HG02981 (cell line): ENCODE data around the gene THAP4.

Experiments used
- ATAC-seq: cut with Tn5 transposase; IDR thresholded peaks from one replicate; pipeline ENCODE4 v1.9.1; 2021; ENCODE audit warnings: mild to moderate bottlenecking, moderate library complexity; ENCODE audit not compliant: unreplicated experiment

The THAP4 gene

DNA sequence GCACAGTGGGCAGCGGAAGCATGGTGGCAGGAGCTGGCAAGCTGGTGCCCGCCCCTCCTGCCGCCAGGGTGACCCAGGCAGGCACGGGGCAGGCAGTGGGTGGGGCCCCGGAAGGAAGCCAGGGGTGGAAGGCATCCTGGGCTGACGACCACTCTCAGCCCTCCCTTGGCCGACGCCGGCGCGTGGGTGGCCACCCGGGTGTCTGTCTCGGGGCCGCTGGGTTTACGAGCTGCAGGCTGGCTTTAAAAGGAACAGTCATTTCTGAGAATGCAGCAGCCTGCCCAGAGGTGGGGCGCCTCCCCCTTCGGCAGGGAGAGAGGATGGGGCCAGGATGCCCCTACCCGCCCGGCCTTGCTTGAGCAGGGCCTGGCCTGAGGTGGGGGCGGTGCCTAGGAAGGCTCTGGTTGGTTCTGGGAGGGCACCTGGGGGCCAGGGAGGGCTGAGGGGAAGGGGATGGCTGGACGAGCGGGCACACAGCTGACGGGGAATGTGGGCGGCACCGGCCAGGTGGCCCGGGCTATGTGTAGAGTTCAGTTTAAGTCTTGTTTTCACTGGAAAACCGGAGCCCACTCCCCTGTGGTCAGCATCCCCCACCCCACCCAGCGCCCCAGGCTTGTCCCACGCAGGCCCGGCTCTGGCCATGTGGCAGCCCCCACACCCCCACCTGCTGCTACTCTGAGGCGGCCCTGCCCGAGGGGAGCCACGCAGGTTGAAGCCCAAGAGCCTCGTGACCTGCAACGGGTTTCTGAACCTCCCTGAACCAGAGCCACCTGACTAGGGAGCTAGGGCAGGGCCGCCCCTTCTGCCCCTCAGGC, 72.2 kb downstream of the THAP4 start:
- ATAC-seq = no peak

DNA sequence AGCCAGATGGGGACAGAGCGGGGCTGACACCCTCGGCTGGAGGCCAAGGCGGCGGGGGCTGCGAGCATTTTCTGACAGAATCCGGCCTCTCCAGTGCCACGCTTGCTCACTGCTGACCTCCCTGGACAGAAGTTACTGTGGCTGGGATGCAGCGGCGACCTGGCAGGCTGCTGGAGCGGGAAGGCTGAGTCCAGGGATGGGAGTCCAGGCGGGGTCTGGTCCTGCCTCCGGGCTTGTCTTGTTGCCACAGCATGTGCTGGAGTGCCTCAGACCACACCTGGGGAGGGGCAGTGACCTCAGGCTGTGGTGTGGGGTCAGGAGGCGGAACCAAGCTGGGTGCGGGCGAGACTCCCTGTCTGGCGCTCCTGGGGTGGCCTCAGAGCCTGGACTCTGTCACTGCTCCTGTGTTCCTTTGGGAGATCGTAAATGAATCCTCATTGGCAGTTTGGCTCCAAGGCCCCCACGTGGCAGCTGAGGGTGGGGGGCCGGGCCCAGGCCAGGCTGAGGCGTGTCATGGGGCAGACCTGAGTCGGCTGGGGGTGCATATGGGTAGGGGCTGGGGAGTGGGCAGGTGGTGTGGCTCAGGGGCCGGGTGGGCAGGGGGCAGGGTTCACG, 72.9 kb downstream of the THAP4 start:
- ATAC-seq = no peak

DNA sequence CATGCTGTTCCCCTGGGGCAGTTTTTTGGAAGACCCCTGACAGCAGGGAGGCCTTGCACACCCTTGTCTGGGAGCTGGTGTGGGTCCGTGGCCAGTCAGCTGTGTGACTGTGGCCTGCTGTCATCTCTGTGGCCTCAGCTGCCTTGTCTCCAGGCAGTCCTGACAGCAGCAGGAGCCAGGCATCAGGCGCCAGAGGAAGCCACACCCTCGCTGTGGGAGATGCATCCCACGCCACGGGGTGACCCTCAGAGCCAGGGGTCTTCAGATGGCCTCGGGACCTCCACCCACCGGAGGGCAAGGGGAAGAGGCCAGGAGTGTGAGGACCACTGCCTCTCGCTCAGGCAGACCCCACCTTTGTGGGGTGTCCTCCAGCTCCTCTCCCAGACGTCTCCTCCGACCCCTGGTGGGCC, 73.4 kb downstream of the THAP4 start:
- no peak for ATAC-seq

DNA sequence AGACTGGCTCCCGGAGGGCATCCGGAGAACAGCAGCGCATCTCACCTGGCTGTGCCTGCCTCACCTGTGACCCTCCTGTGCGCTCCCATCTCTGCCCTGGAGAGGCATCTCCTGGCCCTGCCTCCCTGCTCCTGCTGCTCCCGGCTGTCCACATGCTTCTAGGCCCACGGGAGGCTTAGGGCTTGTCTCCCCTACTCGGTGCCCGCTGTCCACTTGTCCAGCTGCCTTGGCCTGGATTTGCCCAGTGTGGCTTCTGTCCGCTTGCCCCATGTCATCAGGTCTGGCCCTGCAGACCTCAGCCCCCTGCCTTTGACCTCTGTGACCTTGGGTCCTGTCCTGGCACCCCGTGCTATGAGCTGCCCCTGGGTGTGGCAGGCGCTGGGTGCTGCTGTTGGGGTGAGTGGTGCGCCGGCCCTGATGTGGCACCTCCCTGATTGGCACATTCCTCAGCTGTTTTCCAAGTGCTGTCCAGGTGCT, 73.9 kb downstream of the THAP4 start:
- no peak for ATAC-seq

DNA sequence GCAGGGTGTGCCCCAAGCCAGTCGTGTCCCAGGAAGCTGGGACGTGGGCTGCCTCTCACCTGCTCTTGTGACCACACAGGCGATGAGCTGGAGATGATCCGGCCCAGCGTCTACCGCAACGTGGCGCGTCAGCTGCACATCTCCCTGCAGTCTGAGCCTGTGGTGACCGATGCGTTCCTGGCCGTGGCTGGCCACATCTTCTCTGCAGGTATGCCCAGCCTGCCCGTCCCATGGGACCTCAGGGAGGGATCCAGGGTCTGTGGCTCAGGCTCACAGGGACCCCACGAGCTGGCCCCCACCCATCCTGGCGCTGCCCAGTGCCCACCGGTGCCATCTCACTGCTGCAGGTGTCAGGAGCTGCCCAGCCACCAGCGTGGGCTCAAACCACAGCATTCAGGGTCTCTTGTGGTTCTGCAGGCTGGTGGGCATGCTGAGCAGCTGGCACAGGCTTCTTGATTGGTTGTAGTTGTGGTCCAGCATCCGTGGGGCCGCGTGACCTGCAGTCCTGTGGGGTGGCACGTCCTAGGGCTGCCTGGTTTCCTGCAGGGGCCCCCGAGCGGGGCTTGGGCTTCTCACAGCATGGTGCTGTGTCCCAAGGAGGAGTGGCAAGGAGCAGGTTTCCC, 74.6 kb downstream of the THAP4 start:
- no peak for ATAC-seq

DNA sequence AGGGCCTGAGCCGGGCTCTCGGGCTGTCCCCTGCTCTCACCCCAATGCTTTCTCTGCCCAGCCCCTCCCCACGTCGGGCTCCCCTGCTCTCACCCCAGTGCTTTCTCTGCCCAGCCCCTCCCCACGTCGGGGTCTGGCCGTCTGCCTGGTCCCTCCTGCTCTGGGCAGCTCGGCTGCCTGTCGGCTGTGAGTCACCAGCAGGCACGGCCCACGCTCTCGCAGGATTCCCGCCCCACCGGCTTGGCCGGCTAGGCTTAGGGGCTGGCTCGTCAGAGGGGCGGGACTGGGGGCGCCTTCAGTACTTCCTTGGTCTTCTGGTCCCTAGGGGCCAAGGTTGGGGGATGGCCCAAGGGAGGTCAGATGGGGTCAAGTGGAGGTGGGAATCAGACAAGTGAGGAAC, 75.1 kb downstream of the THAP4 start:
- no peak for ATAC-seq

DNA sequence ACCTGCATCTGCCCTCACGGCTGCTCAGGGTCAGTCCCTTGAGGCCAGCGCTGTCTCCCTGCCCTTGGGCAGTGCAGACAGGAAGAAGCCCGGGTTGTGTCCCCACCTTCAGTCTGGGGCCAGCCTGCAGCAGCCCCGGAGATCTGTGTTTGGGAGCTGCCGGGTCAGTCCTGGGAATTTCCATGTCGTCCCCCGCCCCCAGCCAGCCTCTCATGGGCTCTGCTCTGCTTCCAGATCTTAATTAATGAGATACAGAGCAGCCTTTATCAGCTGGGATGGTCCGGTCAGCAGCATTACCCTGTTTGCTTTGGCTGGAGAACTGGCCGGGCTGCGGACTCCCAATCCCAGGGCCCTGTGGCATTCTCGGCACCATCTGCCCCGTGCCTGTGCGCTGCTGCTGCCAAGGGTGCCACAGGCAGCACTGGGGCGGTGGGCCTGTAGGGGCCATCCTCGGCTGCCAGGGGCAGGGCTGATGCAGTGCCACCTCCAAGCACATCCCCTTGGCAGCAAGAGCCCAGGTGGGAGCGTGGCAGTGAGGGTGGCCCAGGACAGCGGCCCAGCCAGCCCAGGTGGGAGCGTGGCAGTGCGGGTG, 76.0 kb downstream of the THAP4 start:
- no peak for ATAC-seq

DNA sequence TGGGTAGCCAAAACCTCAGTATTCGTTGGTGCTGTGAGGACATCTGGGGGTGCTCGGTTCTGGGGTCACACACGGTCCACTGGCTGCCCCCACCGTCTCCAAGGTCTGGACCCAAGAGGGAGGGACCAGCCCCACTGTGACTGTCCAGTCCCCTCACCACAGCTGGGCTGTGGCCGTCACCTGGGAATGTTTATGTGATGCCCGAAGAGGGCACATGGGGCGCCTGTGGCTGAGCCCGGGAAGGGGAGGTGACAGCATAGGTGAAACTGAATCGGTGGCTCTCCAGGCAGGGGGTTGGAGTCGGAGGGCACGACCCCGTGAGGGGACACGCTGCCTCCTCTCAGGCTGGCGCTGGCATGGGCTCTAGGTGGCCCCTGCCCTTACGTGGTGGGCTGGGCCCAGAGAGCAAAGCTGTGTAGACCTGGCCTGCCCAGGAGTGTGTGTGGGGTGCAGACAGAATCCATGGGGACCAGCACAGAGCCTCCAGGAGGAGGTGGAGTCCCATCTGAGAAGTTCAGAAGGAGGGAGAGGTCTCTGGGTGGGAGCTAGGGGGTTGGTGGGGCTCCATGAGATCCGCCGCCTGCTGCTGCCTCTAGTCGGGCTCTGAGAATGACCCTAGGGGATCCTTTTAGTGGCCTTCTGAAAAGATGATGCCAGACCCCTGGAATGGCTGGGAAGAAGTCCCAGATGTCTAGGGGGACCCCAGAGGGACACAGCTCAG, 76.6 kb downstream of the THAP4 start:
- no peak for ATAC-seq

DNA sequence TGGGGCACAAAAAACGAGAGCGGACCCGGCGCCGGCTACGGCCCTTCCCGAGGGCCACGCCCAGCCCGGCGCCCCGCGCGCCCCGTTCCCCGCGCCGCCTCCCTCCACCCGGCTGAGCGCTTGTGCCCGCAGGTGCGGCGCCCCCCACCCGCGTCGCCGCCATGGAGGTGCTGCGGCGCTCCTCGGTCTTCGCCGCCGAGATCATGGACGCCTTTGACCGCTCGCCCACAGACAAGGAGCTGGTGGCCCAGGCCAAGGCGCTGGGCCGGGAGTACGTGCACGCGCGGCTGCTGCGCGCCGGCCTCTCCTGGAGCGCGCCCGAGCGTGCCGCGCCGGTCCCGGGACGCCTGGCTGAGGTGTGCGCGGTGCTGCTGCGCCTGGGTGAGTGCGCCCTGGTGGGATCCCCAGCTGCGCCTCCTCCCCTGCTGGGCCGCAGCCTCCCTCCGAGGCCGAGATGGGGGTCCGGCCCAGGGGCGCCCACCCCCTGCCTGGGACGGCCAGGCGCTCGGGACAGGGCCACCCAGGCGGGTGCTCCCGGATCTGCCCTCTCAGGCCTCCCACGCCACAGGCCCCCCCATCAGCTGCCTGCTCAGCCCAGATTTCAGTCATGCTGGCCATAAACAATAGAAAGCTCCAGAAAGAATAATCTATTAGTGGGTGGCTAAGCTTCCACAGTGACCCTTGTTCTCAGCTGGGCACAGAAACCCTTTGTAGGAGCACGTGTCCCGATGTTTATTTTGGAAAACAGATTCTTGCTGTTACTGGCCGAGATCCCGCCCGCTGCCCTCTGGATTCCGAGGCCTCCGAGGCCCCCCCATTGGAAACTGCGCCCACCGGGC, 77.4 kb downstream of the THAP4 start:
- no peak for ATAC-seq

DNA sequence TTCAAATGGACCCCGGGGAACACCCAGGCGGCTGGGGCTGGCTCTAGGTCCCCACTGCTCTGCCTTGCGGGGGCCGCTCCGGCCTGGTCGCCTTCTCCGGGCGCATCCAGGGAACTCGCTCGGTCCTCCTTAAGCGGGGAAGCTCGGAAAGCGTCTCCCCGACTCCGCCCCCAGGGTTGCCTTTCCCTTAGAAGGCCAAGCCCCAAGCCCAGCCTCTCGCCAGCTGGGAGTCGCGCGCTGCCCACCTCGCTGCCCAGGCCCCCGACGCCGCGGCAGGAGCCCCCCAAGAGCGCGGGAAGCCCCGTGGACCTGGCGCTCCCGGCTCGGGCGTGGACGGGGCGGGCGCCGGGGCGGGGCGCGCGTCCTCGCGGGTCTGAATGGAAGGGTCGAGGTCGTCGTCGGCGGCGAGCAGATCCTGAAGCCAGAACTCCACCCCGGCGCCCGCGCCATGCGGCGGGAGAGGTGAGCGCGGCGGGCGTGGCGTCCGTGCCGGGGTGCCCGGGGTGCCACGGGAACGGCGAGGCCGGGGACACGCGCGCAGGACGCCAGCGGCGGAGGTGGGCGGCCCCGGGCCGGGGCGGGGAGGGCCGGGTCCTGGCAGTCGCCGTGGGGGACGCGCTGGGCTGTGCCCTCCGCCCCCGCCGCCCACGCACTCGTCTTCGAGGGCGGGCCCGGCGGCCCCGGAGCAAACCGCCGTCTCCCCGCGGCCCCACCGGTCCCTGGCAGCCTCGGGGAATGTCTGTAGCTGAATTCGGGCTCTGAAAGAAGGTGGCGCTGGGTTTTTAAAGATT, 78.2 kb downstream of the THAP4 start, which contains the start of gene BOK:
Gene BOK, plus strand, starts transcription at position 214 of the 791 bp plus-strand sequence. CDS start 739 bp downstream, outside the sequence.
- no peak for ATAC-seq

DNA sequence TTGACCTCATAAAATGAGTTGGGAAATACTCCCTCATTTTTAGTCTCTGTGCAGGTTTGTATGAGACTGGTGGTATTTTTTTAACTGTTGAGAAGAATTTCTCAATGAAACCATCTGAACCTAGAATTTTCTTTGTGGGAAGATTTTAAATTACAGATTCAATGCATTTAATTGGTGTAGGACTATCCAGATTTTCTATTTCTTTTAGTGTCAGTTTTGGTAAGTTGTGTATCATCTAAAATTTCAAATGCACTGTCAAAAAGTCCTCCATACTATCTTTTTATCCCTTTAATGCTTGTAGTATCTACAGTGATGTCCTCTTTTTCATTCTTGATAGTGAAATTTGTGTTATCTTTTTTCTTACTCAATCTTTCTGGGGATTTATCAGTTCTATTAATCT, 80.2 kb downstream of the THAP4 start:
- ATAC-seq = no peak

DNA sequence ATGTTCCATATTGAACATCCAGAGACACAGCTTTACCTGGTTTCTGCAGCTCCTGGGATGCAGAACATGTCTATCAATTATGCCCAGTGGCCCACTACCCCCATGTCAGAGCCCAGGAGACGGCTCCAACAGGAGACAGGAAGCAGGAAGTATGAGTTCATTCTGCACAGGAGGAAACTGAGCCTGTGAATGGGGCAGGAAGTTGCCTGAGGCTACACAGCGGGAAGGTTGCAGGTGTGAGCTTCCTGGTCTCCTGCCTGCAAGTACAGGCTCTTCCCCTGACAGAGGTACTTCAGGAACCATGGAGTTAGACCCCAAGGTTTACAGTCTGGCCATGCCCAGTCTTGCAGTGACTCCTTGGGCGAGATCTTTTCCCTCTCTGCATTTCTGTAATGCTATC, 81.2 kb downstream of the THAP4 start:
- no peak for ATAC-seq

DNA sequence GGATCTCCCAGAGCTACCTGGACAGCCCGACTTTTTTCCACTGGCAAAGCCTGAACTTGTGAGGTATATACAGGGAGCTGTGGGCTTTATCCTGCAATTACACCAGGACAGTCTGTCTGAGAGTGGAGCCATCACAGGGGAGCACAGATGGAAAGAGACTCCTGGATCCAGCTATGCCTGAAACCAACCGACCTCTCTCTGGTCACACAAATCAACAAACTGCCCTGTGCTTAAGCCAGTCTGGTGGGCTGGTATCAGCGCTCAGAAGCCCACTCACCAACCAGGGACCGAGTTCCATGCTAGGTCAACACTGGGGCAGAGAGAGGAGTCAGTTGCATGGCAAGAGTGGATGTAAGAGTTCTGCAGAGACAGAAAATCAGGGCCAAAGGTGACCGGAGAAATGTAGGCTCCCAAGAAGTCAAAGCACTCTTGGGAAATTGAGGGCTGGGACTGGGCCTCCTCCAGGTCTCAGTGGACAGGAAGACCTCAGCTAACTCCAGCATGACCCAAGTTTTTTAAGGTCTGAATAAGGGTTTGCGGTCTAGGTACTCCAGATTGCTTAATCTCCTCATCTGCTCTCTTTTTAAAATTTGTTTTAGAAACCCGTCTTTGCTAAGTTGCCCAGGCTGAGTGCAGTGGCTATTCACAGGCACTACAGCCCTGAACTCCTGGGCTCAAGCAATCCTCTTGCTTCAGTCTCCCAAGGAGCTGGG, 82.2 kb downstream of the THAP4 start:
- no peak for ATAC-seq

DNA sequence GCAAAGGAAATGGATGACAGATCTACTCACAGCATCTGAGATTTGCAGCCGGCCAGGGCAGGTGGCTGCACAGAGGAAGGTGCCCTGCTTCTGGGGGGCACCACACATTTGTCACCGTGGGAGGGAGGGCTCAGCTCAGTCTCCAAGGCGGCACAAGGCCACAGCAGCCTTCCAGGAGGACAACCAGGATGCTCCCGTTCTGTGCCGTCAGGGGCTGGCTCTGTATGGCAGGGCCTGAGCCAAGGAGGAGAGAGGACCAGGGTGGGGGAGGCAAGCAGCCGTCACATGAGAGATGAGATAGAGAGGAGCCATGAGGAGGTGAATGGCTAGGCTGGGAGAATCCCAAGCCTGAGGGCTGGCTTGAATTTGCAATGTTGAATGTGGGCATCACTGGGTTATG, 83.0 kb downstream of the THAP4 start:
- no peak for ATAC-seq

DNA sequence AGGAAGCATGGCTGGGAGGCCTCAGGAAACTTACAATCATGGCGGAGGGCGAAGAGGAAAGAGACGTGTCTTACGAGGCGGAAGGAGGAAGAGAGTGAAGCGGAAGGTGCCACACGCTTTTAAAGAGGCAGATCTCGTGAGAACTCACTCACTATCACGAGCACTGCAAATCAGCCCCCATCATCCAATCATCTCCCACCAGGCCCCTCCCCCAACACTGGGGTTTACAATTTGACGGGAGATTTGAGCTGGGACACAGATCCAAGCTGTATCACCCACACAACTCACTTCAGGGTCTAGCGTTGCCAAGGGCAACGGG, 83.5 kb downstream of the THAP4 start:
- ATAC-seq = no peak

DNA sequence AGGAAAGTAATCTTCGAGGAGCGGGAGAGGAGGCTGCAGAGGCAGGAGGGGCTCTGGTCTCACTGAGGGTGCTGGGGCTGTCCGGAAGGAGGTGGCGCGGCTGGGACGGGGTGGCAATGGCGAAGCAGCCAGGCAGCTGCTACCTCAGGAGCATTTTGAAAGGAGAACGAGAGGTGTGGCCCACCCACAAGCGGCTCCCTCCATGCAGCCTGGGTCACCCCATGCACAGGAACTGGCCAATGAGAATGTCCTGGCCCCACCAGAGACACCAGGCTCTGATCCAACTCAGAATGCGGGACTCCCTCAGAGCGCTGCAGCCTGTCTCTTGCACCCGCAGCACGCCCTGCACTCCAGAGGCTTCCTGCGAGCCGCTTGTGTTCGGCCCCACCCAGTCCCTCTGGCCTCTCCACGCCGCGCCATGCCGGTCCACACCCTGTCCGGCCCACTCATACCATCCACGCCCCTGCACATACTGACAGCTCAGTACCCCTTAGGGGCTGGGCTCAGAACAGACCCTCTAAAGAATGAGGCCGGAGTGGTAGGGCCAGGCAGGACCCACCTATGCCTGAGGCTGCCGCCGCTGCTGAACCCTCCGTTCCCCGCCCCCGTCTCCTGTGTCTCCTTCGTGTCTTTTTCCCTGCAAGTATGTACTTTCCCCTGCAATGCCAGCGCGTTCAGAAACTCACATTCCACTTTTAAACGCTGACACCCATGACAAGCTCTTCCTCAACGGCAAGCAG, 84.8 kb downstream of the THAP4 start:
- no peak for ATAC-seq

DNA sequence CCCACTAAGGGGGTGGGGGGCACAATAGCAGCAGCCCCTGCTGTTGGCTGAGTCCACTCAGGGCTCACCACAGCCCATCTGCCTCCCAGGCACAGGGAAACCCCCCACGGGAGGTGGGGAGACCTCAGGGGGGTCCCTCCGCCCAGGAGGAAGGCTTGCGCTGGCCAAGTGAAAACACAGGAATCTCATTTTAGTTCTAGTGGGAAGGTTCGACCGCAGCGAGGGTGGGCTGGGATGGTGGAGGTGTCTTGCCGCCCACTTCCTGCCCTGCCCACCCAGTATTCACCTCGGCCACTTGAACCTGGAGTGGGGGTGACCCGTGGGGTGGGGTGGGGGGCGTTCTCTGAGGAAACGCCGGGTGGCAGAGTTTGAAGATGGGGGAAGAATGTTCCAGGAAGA, 85.4 kb downstream of the THAP4 start:
- ATAC-seq = no peak
